ENCODE data around the gene PCSK6. TPM values are rescaled to one million over a fixed set of nuclear protein-coding genes. Genes with fewer than 3 reads are reported as not detected.

PCSK6 gene
- 2.9 to 3.8 TPM (median 3.8 TPM) in 3 replicates for total RNA-seq (2021)
- percentile 34 among the genes with signal in this experiment for Bru-seq, nascent RNA
- long read RNA-seq, experiment 1, full-length matches to known transcripts, result 3 of 12 reads
- long read RNA-seq, experiment 1, partial matches to known transcripts, result 3 of 12 reads
- long read RNA-seq, experiment 1, other reads (novel, unspliced or antisense), result 6 of 12 reads
- long read RNA-seq, experiment 2, full-length matches to known transcripts, result 1 of 6 reads
- long read RNA-seq, experiment 2, partial matches to known transcripts, result 1 of 6 reads
- long read RNA-seq, experiment 2, other reads (novel, unspliced or antisense), result 4 of 6 reads
- long read RNA-seq, experiment 3, result 0 reads

GRCh38 chr15:101489599-101490407 is at the start of gene PCSK6:
Gene PCSK6, minus strand, starts transcription at chr15:101489707. Its CDS starts 37 bp downstream, at chr15:101489670.
- CTCF ChIA-PET, result no interaction called here
- ATAC-seq, result peak; percentile 45
- no peaks in the 10 kb centered on the region for H3K9me3 Mint-ChIP-seq
- TF ChIP-seq ZBTB43 (CRISPR knock-in tag; IDR thresholded peaks at IDR 0.05) (no peak), ZNF232 (CRISPR knock-in tag; IDR thresholded peaks at IDR 0.05) (no peak), TEAD1 (CRISPR knock-in tag; IDR thresholded peaks at IDR 0.05) (no peak), HMGA2 (CRISPR knock-in tag; IDR thresholded peaks at IDR 0.05) (no peak), ZNF423 (CRISPR knock-in tag; IDR thresholded peaks at IDR 0.05) (0 out of 2 replicates have a peak, but pooled peaks have one; percentile 13), MLX (CRISPR knock-in tag; IDR thresholded peaks at IDR 0.05) (no peak), PRDM15 (CRISPR knock-in tag; IDR thresholded peaks at IDR 0.05) (no peak), SMAD4 (CRISPR knock-in tag; IDR thresholded peaks at IDR 0.05) (no peak), ATF2 (CRISPR knock-in tag; IDR thresholded peaks at IDR 0.05; ENCODE audit: borderline replicate concordance, low read depth) (no peak), ZMAT4 (CRISPR knock-in tag; IDR thresholded peaks at IDR 0.05) (no peak), FOXP1 (CRISPR knock-in tag; IDR thresholded peaks at IDR 0.05; ENCODE audit: borderline replicate concordance) (peak; percentile 36; the same call in 1 of the 2 replicates), CDX4 (CRISPR knock-in tag; IDR thresholded peaks at IDR 0.05; ENCODE audit: borderline replicate concordance) (no peak), ZNF281 (CRISPR knock-in tag; IDR thresholded peaks at IDR 0.05) (no peak), NFATC4 (CRISPR knock-in tag; IDR thresholded peaks at IDR 0.05) (no peak), AR (CRISPR knock-in tag; IDR thresholded peaks at IDR 0.05) (no peak), MXD4 (CRISPR knock-in tag; IDR thresholded peaks at IDR 0.05; ENCODE audit: borderline replicate concordance) (no peak), ATF6 (CRISPR knock-in tag; IDR thresholded peaks at IDR 0.05) (no peak)

More at GRCh38 chr15:101489599-101490407, at the start of gene PCSK6:
- peak within 1 kb of the TSS; percentile 58 for H3K4me3 Mint-ChIP-seq
- POLR2A ChIA-PET, result no interaction called here
- H3K27me3 Mint-ChIP-seq (ENCODE audit: low read depth), result peaks cover 55% of the 10 kb centered on the region
- peaks cover 10% of the 10 kb centered on the region for H3K4me1 Mint-ChIP-seq
- peak; percentile 57 for DNase-seq (ENCODE audit: low spot score)
- H3K27ac Mint-ChIP-seq, result no peak within 1 kb of the TSS
- no peaks in the 10 kb centered on the region for H3K36me3 Mint-ChIP-seq
